Astrocyte (in vitro differentiated cells and primary cell): ENCODE results near the gene PRPF40B. TPM values are rescaled to one million over a fixed set of nuclear protein-coding genes. Genes with fewer than 3 reads are reported as not detected.

Experiments
- DNase-seq: peaks from one replicate; pipeline ENCODE4 v3.0.0-alpha.2; 2010; ENCODE audit warnings: low read depth
- FAIRE-seq: peaks from 2 replicates; lab custom pipeline; 2011; peaks lifted over from hg19 to GRCh38; lab: Jason Lieb, UNC
- H2AFZ ChIP-seq: 2 replicates; pipeline ENCODE4 v1.6.0; 2012; ENCODE audit warnings: low read depth, low read length, inconsistent platforms
- H3K27ac ChIP-seq: 2 replicates; pipeline ENCODE4 v1.5.1; 2011; ENCODE audit warnings: low read depth, low read length, inconsistent platforms
- H3K27me3 ChIP-seq: 2 replicates; pipeline ENCODE4 v1.6.0; 2011; ENCODE audit warnings: low read length, inconsistent platforms; ENCODE audit not compliant: insufficient read depth
- H3K36me3 ChIP-seq: 2 replicates; pipeline ENCODE4 v1.5.1; 2011; ENCODE audit warnings: low read length, inconsistent platforms; ENCODE audit not compliant: insufficient read depth
- H3K4me1 ChIP-seq: 2 replicates; pipeline ENCODE4 v1.5.1; 2011; ENCODE audit warnings: low read length, inconsistent platforms; ENCODE audit not compliant: insufficient read depth
- H3K4me2 ChIP-seq: 2 replicates; pipeline ENCODE4 v1.6.0; 2012; ENCODE audit warnings: low read length, inconsistent platforms
- H3K4me3 ChIP-seq: 2 replicates; pipeline ENCODE4 v1.5.1; 2011; ENCODE audit warnings: low read depth, mild to moderate bottlenecking, low read length, inconsistent platforms; ENCODE audit not compliant: insufficient read depth
- H3K79me2 ChIP-seq: 2 replicates; pipeline ENCODE4 v1.6.0; 2012; ENCODE audit warnings: mild to moderate bottlenecking, low read length, inconsistent platforms; ENCODE audit not compliant: insufficient read depth
- H3K9ac ChIP-seq: 2 replicates; pipeline ENCODE4 v1.6.0; 2012; ENCODE audit warnings: mild to moderate bottlenecking, low read length, inconsistent platforms
- H3K9me3 ChIP-seq: 2 replicates; pipeline ENCODE4 v1.5.1; 2012; ENCODE audit warnings: low read depth, mild to moderate bottlenecking, low read length, inconsistent platforms; ENCODE audit not compliant: insufficient read depth
- H4K20me1 ChIP-seq: 2 replicates; pipeline ENCODE4 v1.6.0; 2012; ENCODE audit warnings: low read length, inconsistent platforms; ENCODE audit not compliant: insufficient read depth
- H3K27ac Mint-ChIP-seq: one replicate; pipeline ENCODE4 v1.8.0; 2021; ENCODE audit warnings: mild to moderate bottlenecking, mixed read lengths; ENCODE audit not compliant: unreplicated experiment
- H3K27me3 Mint-ChIP-seq: one replicate; pipeline ENCODE4 v1.8.0; 2021; ENCODE audit warnings: low read depth, mixed read lengths; ENCODE audit not compliant: unreplicated experiment
- H3K36me3 Mint-ChIP-seq: one replicate; pipeline ENCODE4 v1.8.0; 2021; ENCODE audit warnings: low read depth, mixed read lengths; ENCODE audit not compliant: unreplicated experiment
- H3K4me1 Mint-ChIP-seq: one replicate; pipeline ENCODE4 v1.8.0; 2021; ENCODE audit warnings: low read depth, mixed read lengths; ENCODE audit not compliant: unreplicated experiment
- H3K4me3 Mint-ChIP-seq: one replicate; pipeline ENCODE4 v1.8.0; 2021; ENCODE audit warnings: mild to moderate bottlenecking, moderate library complexity, mixed read lengths; ENCODE audit not compliant: unreplicated experiment
- H3K9me3 Mint-ChIP-seq: one replicate; pipeline ENCODE4 v1.8.0; 2021; ENCODE audit warnings: mild to moderate bottlenecking, mixed read lengths; ENCODE audit not compliant: unreplicated experiment
- CTCF ChIP-seq: IDR thresholded peaks from 2 replicates; pipeline ENCODE4 v1.5.1; 2011; ENCODE audit warnings: low read depth, mild to moderate bottlenecking, inconsistent platforms, low read length, moderate library complexity; ENCODE audit not compliant: insufficient read depth
- EZH2 ChIP-seq: IDR thresholded peaks from 2 replicates; pipeline ENCODE4 v1.6.1; 2012; ENCODE audit warnings: mild to moderate bottlenecking, low read length, inconsistent platforms; ENCODE audit not compliant: insufficient read depth
- total RNA-seq: library from RNA; stranded (reverse); gene quantifications from 2 replicates; pipeline ENCODE4 v1.2.1, GENCODE V29; 2021

The PRPF40B gene
- total RNA-seq, 1 donor from 2014 or later: 10.1 TPM

- no peak overlapping the region for H3K4me2 ChIP-seq
- no peak overlapping the region for H3K9ac ChIP-seq
- TF ChIP-seq EZH2 (no peak), CTCF (no peak)
- H3K79me2 ChIP-seq: no peaks in the 10 kb centered on the region
- H3K4me3 ChIP-seq: no peak overlapping the region
- H2AFZ ChIP-seq: no peak overlapping the region
- Mint-ChIP-seq H3K27ac (no peak overlapping the region), H3K27me3 (no peaks in the 10 kb centered on the region), H3K36me3 (peaks cover 10% of the 10 kb centered on the region), H3K9me3 (no peaks in the 10 kb centered on the region), H3K4me3 (no peak overlapping the region), H3K4me1 (peaks cover 20% of the 10 kb centered on the region)
- peaks cover 5% of the 10 kb centered on the region for H3K4me1 ChIP-seq
- no peak overlapping the region for H3K27ac ChIP-seq
- FAIRE-seq: no peak
- no peaks in the 10 kb centered on the region for H3K9me3 ChIP-seq
- H3K36me3 ChIP-seq: peaks cover 29% of the 10 kb centered on the region
- H4K20me1 ChIP-seq: peaks cover 12% of the 10 kb centered on the region
- DNase-seq: no peak
- no peaks in the 10 kb centered on the region for H3K27me3 ChIP-seq
Observed at GRCh38 chr12:49641748-49642369, 18.5 kb downstream of the PRPF40B start.

- no peak overlapping the region for H3K4me3 Mint-ChIP-seq
- Histone ChIP-seq H3K4me2 (no peak overlapping the region), H3K9ac (no peak overlapping the region), H3K27me3 (no peaks in the 10 kb centered on the region), H3K4me3 (no peak overlapping the region), H3K9me3 (no peaks in the 10 kb centered on the region), H3K79me2 (no peaks in the 10 kb centered on the region), H3K27ac (no peak overlapping the region), H3K36me3 (peaks cover 29% of the 10 kb centered on the region), H2AFZ (no peak overlapping the region), H4K20me1 (peaks cover 8% of the 10 kb centered on the region), H3K4me1 (peaks cover under 1% of the 10 kb centered on the region)
- no peaks in the 10 kb centered on the region for H3K27me3 Mint-ChIP-seq
- TF ChIP-seq EZH2 (no peak), CTCF (no peak)
- H3K36me3 Mint-ChIP-seq: peaks cover 13% of the 10 kb centered on the region
- peaks cover 18% of the 10 kb centered on the region for H3K4me1 Mint-ChIP-seq
- DNase-seq: no peak
- no peaks in the 10 kb centered on the region for H3K9me3 Mint-ChIP-seq
- no peak for FAIRE-seq
- no peak overlapping the region for H3K27ac Mint-ChIP-seq
Observed at GRCh38 chr12:49642370-49642802, 19.0 kb downstream of the PRPF40B start.

GRCh38 chr12:49643135-49643534 lies 19.8 kb downstream of the PRPF40B start:
- H3K9me3 ChIP-seq: no peaks in the 10 kb centered on the region
- TF ChIP-seq EZH2 (no peak), CTCF (no peak)
- Mint-ChIP-seq H3K4me3 (no peak overlapping the region), H3K27ac (no peak overlapping the region), H3K9me3 (no peaks in the 10 kb centered on the region), H3K27me3 (no peaks in the 10 kb centered on the region), H3K4me1 (peaks cover 15% of the 10 kb centered on the region), H3K36me3 (peaks cover 17% of the 10 kb centered on the region)
- H3K4me2 ChIP-seq: no peak overlapping the region
- H3K4me3 ChIP-seq: no peak overlapping the region
- DNase-seq (no peak), FAIRE-seq (no peak)
- no peaks in the 10 kb centered on the region for H3K79me2 ChIP-seq
- no peak overlapping the region for H2AFZ ChIP-seq
- no peak overlapping the region for H3K9ac ChIP-seq
- peaks cover 4% of the 10 kb centered on the region for H4K20me1 ChIP-seq
- peaks cover 28% of the 10 kb centered on the region for H3K36me3 ChIP-seq
- no peak overlapping the region for H3K27ac ChIP-seq
- H3K27me3 ChIP-seq: no peaks in the 10 kb centered on the region
- no peaks in the 10 kb centered on the region for H3K4me1 ChIP-seq
